HG03571 (cell line): Measurements from ENCODE around the gene BZW1.
"Not testable (repeated sequence)": the region's sequence is repeated elsewhere in the genome, so short reads cannot be mapped to it uniquely, and the experiment has no call there.

Experiments used
- ATAC-seq: cut with Tn5 transposase; IDR thresholded peaks from one replicate; pipeline ENCODE4 v1.9.1; 2021; ENCODE audit not compliant: unreplicated experiment

Gene BZW1

DNA sequence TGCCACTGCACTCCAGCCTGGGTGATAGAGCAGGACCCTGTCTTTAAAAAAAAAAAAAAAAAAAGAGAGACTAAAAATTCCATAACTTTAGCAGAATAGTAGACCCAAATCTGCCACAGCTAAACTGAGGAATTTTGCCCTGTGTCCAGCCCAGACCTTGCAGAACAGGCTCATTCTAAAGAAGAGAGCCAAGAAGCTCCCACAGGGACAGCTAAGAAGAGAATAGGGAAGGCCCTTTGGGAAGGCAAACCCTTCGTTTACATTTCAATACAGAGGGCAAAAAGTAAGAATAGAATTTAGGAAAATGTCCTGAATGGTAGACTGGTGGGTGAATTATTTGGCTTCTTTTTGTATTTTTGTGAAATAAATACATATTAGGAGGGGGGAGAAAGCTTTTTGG, 21.5 kb upstream of the BZW1 start:
- ATAC-seq, result no peak

DNA sequence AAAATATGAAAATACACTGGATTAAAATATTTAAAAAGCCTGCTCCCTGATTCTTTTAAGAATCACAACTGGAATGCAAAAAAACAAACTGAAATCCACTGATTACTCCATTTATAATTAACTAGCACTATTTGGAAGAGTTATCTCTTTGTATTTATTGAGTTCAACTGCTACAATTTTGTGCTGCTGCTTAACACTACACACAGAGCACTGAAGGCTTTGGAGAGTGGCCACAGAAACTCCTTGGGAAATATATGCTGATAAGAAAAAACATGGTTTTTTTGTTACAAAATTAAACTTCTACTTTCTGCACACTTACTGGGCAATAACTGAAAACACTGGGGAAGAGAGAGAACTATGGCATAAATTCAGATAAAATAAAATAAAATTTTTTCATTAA, 19.8 kb upstream of the BZW1 start:
- no peak for ATAC-seq

DNA sequence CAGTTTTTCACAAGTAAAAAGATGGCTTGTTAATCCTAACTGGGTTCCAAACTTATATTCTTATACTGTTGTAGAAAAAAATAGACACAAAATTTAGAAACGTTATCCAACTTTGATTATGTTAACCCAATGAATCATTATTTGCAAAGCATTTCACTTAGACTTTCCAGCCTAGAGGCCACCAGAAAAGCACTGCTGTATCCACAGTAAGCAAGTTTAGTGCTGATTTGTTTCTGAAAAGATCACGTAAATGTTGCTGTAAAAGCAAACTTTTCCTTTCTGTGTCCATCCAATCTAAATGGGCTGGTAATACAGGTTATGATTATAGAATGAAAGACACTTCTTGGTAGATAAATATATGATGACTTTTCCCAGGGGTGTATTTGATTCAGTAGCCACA, 17.6 kb upstream of the BZW1 start:
- no peak for ATAC-seq

DNA sequence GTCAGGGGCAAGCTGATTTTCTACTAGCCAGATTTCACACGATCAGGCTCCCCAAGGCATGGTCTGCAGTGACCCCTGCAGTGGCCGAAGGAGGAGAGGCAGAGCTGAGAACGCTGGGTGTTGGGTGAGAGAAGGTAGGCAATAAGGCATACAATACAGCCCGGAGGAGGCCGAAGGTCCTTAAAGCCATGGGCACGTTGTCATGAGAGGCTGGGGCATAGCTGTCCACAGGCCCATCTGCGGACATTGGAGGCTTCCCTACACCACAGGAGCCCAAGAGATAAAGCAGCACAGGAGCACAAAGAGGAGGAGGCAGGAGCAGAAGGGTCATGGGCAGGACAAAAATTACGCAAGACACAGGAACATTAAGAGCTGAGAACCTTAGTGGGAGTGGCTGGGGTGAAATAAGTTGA, 16.7 kb upstream of the BZW1 start:
- no peak for ATAC-seq

DNA sequence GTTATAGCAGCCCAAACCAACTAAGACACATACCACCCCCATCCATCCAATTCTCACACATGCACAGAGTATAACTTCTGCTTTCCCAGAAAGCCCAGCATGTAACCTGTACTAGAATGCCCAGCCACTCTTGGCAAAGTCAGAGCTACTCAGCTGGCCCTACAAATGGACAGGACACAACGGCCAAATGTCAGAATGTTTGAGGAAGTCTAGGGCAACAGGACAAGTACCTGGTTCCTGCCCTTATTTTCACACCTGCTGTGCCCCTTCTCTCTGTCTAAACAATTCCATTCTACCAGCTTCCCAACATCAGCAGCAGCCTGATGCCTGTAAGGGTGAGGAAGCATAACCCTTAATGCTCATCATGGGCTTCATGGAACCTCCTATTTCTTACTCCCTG, 15.1 kb upstream of the BZW1 start:
- ATAC-seq, result no peak

DNA sequence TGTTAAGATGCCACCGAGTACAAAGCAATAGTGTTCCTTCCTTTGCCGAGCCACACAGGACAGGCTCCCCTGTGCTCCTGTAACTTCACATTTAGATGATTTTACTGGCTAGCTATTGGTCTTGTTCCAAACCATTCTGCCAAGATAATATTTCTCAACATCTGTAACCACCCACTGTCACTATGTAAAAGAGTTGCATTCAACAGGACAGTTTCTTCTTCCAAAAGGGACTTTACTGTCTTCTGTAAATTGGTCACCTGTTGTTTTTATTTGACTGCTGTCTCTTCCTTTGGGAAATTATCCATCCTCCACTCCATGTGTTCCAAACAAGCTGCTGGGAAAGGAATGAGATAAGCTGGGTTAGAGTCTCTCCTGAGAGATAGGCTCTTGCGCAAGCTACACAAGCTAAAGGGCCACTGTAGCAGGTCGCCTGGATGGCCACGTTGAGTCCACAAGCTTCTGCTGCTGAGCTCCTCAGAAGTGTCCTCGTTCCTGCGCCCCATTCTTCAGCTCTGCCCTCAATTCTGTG, 14.4 kb upstream of the BZW1 start:
- no peak for ATAC-seq

DNA sequence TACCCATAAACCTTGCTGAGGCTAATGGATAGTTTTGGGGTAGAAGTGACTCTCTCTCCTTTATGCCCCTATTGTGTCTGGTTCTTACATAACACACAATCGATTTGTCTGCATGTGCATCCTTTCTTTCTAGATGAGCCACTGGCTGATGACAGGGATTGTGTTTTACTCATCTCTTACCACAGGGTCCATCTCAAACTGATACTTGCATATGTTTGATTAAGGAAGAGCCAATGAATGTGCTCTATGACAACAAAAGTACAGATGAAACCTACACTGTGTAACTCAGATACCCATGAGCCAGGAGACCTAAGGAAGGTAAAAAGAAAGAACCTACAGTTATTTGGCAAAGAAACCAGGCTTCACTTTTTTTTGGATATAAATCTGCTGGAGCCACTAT, 13.2 kb upstream of the BZW1 start:
- no peak for ATAC-seq

DNA sequence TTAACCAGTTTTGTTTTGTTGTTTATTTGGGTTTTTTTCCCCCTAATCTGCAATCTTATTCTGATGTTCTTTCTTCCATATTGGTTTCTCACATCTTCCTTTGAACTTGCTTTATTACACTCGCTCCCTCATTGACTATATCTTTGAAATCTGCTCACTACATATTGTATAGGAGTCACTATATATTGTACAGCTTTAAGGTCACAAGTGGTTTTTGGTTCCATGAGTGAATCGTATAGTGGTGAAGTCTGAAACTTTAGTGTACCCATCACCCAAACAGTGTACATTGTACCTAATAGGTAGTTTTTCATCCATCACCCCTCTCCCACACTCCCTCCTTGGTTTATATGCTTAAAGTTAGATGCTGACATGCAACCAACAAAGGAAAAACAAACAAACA, 11.3 kb upstream of the BZW1 start:
- no peak for ATAC-seq

DNA sequence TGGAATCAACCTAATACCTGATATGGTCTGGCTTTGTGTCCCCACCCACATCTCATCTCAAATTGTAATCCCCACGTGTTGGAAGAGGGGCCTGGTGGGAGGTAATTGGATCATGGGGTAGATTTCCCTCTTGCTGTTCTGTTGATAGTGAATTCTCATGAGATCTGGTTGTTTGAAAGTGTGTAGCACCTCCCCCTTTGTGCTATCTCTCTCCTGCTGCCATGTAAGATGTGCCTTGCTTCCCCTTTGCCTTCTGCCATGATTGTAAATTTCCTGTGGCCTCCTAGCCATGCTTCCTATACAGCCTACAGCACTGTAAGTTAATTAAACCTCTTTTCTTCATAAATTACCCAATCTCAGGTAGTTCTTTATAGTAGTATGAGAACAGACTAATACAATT, 10.3 kb upstream of the BZW1 start:
- ATAC-seq, result not testable (repeated sequence)

DNA sequence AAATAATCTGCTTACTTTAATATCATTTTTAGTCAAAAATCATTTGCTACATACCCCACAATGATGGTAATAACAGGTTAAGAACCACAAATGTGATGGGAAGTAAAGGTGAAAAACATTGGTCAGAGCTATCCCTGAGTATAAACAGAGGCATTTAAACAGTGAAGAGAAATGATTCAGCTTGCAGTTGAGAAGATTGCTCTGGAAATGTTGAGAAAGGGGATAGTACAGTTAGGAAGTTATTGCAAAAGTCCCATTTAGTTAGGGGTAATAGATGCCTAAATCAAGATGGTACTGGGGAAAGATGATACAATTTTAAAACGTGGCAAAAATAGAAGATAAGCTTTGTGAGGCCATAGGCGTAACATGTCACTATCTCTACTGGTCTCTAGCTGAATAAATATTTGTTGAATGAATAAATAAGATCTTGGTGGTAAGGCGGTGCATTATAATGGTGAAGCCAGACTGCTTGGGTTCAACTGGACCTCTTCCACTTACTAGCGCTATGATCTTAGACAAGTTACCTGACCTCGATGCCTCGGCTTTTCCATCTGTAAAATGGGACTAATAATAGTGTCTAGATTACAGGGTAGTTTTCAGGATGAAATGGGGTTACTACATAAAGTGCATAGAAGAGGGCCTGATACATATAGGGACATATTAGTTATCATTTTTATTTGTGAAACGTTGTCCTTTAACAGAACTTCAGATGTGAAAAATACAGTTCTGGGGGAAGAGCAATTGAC, 2.0 kb upstream of the BZW1 start:
- ATAC-seq, result no peak

DNA sequence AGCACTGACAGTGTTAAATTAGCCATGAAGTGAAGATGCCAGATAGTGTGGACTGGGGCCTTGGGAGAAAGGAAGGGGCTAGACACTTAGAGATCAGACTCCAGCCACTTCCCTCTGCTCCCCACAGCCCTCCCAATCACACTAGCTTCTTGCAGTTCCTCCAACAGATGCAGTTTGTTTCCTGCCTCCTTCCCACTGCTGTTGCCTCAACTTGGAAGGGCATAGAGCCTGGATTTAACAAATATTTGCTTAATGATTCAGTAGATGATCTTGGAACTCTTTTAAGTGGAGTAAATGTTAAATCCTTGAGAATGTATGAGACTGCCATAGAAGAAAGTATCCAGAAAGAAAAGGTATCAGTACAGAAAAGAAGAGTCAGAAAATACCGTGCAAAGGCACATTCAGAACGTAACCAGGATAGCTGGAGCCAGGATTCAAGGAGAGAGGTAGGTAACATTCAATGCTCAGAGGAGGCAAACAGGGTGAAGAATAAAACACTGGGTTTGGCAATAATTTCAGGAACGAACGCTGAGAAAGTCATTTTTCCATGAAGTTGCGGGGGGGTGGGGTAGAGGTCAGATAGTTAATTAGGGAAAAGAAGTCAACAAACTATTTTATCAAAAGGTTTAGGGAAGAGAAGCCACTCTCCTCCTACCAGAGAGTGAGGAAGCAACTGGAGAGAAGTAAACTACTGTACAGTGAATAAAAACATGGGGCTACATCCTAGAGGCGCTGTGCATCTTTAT, 1.3 kb upstream of the BZW1 start:
- ATAC-seq, result no peak

DNA sequence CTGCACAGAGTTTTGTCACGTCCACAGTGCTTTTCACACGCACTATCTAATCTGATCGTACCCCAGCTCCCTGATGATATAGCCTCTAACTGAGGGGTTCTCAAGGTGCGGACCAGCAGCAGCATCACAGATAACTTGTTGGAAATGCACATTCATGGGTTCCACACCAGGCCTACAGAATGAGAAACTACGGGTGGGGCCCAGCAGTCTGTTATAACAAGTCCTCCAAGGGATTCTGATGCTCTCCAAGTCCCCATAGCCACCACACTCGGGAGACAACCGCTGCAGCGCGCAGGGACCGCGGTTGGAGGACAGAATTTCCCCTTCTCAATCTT, 745 bp upstream of the BZW1 start:
- ATAC-seq, result no peak

DNA sequence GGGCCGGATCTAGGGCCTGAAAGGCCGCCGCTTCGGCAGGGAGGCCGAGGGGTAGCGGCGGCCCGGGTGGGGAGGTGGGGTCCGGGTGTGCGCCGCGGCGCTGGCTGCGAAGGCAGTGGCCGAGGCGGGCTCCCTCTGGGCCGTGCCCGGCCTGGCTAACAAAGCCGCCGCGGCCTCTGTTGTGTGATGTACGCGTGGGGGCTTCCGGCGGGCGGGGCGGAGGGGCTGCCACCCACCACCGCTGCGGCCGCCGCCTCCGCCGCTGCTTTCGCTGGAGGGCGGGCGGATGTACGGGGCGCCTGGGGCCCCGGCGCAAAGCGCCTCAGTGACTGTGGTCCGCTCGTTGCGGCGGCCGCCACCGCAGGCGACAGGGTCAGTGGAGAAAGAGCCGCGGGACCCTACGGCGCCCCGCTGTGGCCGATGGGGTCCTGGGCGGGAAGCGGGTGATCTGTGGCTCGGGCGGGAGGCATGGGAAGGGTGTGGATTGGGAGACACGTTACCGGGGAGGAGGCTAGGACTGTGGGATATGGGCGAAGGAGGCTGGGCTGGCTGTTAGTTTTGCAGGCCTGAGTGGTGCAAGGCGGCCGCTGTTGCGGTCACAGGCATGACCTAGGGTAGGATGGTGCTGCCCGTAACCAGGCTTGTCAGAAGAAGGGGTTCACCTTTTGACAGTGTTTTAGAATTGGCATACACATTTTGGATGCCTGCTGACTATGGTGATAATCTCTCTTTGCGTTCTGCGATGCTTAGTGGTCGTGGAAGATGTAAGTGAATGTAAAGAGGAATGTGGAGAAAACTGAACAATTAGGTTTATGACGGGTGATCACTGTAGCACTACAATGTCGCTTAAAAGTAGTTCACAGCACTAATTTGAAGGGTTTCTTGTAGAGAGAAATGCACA, 662 bp downstream of the BZW1 start:
- ATAC-seq, result peak; percentile 41

DNA sequence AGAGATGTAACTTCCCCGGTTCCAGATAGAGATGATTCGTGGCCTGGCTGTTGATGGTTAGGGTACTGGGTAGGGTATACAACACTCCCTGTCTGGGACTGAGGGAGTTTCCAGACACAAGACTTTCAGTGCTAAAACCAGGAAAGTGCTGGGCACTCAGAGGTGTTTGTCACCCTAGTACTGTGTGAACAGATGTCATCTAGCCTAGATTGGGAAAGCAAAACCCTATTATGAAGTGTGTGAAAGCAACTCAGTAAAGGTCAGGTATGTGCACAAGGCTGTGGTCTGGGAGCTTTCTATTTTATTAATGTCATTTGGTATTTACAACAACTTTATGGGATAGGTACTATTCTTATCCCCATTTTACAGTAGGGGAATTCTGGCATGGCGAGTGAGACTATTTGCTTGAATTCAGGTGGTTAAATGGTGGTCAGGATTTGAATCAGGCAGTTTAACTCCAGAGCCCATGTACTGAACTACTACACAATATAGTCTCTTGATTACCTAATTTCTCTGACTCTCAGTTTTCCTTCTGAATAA, 2.6 kb downstream of the BZW1 start:
- ATAC-seq, result no peak

DNA sequence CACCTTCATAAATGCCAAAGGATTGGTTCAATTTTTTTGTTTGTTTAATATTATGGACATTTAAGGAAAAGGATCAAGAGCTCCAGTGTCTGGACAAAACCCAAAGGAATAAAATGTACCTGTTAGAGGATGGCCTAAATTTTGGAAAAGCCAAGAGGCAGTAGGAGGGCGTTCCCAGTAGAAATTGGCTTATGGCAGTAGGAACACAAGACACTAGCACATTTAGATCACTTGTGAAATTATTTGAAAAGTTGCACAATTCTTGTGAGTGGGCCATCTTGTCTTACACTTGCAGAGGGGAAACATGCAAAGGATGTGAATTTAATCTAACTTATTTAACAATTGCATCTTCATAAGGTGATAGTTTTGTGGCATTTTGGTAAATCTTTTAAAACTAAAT, 3.2 kb downstream of the BZW1 start:
- no peak for ATAC-seq

DNA sequence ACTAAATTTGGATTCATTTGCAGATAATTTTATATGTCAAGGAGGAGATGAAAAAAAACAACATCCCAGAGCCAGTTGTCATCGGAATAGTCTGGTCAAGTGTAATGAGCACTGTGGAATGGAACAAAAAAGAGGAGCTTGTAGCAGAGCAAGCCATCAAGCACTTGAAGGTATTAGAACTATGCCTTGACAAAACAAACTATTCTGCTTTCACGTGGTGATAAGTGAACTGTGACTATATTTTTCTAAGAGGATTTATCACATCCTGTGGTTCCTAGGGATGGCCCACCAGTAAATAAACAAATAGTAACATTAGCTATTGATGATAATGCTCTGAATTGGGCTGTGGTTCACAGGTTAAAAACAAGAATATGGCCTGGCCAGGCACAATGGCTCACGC, 7.0 kb downstream of the BZW1 start:
- ATAC-seq, result not testable (repeated sequence)

DNA sequence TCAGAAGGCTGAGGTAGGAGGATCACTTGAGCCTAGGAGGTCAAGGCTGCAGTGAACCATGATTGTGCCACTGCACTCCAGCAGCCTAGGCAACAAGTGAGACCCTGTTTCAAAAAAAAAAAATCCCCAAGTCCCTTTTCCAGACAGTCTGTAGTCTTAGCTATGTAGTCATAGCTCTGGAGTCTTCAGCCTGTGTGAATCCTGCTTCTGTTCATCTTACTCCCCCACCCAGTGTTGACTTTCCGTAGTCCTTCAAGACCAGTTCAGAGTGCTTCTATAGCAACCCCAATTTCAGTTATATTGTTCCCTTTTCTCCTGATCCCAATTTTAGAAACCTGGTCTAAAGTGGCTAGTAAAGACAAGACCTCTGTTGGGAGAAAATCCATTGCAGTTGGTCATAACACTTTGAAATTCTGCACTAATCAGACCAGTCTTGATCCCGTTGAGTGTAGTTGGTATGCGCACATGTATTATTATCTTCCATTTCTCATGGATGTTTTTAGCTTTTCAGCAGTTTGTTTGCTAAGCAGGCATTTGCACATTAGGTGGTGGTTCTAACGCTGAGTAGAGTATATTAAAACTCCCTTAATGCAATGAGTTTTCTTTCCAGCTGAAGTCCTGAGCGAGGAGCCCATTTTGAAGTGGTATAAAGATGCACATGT, 9.0 kb downstream of the BZW1 start:
- no peak for ATAC-seq

DNA sequence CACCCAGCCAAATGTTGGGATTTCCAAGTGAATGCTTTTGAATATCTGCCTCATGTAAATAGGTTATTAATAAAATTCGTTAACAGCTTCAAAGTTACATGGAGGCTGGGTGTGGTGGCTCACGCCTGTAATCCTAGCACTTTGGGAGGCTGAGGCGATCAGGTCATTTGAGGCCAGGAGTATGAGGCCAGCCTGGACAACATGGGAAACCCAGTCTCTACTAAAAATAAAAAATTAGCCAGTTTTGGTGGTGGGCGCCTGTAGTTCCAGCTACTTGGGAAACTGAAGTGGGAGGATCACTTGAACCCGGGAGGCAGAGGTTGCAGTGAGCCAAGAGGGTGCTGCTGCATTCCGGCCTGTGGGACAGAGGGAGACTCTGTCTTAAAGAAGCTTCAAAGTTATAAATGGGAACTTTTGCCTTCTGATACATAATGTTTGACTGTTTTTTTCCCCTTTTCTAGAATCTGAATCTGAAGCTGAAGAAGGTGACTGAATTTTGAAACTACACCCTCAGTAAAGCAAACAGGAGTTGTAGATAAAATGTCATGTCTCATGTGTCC, 10.1 kb downstream of the BZW1 start:
- no peak for ATAC-seq

DNA sequence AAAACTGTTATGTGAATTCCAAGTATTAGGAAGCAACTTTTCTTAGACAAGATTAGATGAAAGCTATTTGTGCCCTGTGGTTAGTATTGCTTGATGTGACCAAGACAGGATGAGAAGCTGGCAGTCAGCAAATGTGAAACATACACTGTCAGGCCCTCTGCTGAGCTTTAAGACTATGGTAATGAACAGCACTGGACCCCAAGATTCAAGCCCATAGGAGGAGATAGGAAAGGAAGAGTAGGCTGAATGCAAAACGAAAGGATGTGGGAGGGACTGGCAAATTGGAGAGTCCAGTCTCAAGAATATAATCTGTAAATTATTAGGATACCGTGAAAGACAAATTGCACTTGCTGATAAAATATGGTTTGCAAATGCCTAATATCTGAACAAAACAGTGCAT, 16.4 kb downstream of the BZW1 start:
- no peak for ATAC-seq

DNA sequence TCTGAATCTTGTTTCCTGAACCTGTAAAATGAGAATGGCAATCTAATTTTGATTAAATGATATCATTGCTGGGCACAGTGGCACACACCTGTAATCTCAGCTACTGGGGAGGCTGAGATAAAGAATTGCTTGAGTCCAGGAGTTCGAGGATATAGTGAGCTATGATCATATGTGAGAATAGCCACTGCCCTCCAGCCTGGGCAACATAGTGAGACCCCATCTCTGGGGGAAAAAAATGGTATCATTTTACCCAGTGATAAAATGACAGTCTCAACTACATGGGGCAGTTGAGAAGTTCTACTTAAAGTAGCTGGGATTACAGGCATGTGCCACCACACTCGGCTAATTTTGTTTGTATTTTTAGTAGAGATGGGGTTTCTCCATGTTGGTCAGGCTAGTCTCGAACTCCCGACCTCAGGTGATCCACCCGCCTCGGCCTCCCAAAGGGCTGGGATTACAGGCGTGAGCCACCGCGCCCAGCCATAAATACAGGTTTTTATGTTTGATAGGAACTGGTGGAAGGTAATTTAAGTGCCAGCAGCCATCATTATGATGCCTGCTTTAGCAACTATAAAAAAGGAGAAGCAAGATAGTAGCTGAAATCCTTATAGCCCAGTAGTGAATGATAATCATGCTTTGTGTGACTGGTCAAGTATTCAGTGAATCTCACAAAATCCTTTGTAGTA, 17.0 kb downstream of the BZW1 start:
- ATAC-seq, result no peak
